Measurements from ENCODE around the gene AFAP1.

Gene AFAP1

DNA sequence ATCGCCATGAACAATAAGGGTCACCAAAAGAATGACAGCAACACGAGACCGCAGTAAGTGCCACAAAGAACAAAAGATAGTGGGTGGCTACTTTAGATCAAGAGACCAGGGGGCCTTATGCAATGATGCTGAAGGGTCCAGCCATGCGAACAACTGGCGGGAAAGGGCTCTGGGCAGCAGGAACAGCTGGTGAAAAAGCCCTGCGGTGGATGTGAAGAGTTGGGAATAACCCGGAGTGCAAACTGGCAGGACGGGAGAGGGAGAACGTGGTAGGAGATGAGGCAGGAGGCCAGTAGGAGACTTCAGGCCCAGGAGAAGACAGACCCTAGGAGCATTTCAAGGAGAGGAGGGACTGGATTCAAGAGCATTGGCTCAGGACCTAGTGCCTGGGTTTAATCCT is 120.2 kb downstream of the AFAP1 start:
- DNase-seq (ENCODE audit: low spot score) = no peak

DNA sequence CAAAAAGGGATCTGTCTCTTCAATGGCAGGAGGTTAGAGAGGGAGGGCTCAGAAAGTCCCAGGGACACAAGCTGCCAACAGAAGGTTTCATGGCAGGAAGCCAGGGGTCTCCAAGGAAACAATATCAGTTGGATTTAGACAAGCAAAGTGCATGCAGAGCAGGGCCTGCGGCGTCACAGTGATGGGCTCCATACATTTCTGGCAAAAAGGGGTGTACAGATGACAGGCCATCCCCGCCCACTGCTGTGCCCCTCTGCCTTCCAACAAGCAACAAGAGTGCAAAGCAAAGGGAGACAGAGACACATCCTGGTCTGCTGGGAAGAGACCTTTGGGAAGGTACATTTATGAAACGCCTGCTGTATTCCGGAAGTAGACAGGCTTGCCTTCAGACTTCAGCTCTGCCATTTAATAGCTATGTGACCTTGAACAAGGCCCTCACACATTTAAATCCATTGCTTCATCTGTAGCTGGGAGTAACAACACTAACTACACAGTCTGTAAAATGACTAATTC is 121.2 kb downstream of the AFAP1 start:
- no peak for DNase-seq (ENCODE audit: low spot score)

DNA sequence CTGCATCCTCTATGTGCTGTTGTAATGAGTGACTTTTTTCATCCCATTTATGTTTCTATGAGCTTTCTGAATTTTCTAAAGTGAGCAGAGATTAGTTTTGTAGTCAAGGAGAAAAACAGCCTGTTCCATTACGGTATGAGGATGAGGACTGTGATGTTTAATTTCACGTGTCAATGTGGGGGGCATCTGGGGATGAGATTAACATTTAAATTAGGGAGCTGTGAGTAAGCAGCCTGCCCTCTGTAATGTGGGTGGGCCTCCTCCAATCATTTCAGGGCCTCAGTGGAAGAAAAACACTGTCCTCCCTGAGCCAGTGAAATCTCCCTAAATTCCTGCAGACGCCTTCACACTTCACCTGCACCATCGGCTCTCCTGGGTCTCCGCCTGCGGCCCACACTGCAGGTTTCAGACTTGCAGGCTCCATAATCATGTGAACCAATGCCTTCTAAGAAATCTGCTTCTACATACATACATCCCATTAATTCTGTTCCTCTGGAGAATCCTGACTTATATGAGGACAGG is 121.7 kb downstream of the AFAP1 start:
- DNase-seq (ENCODE audit: low spot score) = no peak

DNA sequence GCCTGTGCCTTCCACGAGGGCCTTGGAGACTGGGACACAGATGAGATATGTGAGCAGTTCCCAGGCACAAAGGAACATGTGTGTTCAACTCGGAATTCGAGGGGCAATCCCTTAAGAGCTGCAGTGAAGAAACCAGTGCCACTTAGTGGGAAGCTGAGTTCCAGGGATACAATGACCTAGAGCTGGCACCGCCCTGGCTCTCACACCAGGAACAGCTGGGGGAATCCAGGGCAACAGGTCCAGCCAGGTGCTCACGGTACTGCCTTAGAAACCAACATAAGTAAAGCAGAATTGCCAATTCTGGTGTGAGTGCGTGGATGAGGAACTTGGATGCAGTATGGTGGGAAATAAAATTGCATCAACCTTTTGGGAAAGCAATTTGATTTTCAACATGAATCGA is 122.9 kb downstream of the AFAP1 start:
- DNase-seq (ENCODE audit: low spot score) = no peak

DNA sequence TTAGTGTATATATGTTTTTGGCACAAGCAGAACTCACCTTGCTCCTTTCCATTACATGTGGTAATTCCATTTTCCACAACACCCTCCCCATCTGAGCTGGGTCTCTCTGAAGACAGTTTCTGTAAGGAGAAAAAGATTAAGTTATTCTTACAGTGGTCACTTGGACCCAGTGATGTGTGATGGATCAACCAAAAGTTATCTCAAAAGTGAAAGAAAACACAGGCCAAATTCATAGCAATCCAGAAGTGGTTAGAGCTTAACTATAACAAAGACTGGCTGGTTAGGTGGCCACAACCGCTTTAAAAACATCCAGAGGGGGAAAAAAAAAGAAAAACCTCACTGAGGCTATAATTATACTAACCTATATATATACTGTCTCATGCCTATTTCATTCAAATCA is 123.7 kb downstream of the AFAP1 start:
- DNase-seq (ENCODE audit: low spot score) = no peak

DNA sequence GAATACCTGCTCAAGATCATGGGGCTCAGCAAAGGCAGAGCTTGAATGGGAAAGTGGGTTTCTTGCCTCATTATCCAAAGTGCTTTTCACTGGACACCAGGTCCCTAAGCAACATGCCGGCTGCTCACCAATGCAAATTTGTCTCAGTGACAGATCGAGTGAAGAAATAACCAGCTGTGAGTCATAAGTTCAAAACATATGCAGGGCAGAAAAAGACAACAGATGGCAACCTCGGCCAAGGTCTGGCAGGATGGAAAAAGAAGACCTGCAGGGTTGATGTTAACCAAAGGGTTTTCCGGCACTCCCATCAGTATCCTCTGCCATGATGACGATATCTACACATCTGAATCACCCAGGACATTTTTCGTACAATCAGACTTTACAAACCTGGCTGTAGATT is 124.1 kb downstream of the AFAP1 start:
- DNase-seq (ENCODE audit: low spot score) = peak; percentile 52

DNA sequence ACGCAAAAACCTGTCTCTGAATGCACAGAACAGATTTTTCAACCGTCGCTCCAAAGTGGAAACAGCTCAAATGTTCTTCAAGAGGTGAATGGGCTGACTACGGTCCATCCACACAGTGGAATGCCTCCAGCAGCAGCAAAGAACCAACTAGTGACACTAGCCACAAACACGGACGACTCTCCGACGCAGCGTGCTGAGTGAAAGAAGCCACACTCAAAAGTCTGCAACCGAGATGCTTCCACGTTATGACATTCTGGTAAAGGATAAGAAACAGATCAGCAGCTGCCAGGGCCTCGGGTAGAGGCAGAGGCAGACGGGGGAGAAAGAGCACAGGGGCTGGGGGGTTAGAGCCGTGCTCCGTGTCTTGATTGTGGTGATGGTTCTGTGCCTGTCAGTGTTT is 125.2 kb downstream of the AFAP1 start:
- DNase-seq (ENCODE audit: low spot score) = no peak

DNA sequence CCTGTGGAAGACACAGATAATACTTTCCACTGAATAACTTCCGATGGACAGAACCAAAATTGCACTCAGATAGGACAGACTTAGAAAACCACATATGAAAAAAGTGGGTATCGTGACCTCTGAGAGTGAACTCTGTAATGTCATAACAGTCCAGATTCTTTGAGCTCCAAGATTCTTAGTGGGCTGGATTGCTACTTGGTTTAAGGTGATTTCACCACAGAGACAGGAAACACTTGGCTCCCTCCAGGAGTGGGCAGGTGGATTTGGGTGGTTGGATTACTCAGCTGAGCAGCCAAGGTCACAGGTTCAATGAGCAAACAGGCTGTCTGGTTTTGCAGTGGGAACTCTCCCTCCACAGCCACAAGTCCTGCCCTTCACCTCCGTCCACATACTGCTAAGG is 126.0 kb downstream of the AFAP1 start:
- no peak for DNase-seq (ENCODE audit: low spot score)

DNA sequence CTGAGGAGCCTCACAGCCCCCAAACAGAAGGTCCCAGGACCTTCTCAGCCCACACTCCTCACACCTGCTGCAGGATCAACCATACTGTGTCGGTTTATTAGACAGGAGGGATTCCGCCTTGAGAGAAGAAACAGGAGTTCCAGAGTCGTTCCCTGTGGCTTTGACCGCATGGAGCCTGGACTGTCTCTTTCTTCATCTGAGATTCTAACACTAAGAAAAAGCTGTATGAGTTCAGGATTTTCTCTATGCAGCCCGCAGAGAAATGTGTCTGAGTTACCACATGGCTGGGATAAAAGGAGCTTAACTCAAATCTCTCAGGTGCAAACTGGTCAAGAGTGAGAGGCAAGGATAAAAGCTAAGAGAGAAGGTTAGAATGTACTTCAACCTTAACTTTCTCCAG is 126.7 kb downstream of the AFAP1 start:
- DNase-seq (ENCODE audit: low spot score) = no peak

DNA sequence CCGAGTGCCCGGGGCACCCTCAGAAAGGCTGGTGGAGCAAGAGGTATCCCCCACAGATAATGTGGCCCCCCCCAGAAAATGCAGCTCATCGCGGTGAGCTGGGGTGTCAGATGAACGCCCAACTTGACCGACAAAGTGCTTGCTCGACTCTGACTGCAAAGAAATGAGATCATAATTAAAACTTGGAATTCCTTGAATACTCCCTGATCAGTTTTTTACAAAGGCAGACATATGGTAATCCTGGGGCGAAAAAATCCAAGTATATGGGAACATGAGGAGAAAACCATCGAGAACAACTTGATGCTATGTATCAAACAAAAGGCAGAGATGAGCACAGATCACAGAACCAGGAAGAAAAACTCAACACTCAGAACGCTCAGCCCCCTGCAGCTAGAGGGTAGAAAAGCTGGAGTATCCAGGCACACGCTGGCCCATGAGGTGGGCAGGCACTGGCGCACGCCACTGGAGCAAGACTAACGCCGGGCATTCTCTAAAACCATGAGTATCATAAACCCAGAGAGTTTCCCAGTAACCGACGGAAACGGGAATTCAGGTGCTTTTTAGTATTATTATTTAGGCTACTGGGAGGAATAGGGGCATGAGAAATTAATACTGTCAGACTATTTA is 127.3 kb downstream of the AFAP1 start:
- peak; percentile 47 for DNase-seq (ENCODE audit: low spot score)

DNA sequence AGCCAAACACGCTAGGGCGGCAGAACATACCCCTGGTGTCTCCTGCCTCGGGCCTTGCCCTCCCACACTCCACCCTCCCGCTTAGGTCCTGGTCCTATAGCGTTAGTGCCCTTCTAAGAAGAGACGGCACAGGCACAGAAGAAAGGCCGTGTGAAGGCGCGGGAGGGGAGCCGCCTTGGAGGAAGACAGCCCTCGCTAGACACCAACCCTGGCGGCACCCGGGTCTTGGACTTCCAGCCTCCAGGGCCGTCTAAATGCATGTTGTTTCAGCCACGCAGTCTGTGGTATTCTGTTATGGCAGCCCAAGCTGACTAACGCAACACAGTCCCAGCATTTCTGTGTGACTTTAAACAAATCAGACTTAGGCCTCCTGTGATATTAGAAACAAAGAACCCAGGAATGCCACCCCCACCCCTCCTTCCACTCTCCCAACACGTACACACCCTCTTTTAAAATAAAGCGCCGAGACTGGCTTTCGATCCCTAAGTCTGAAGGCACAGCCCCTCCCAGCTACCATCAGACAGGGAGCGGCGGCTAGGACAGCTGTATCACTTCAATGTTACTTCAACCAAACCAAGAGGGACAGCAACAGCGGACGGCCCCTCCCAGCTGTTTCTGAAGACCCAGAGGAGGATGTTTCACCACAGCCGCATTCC is 128.0 kb downstream of the AFAP1 start:
- peak; percentile 70 for DNase-seq (ENCODE audit: low spot score)

DNA sequence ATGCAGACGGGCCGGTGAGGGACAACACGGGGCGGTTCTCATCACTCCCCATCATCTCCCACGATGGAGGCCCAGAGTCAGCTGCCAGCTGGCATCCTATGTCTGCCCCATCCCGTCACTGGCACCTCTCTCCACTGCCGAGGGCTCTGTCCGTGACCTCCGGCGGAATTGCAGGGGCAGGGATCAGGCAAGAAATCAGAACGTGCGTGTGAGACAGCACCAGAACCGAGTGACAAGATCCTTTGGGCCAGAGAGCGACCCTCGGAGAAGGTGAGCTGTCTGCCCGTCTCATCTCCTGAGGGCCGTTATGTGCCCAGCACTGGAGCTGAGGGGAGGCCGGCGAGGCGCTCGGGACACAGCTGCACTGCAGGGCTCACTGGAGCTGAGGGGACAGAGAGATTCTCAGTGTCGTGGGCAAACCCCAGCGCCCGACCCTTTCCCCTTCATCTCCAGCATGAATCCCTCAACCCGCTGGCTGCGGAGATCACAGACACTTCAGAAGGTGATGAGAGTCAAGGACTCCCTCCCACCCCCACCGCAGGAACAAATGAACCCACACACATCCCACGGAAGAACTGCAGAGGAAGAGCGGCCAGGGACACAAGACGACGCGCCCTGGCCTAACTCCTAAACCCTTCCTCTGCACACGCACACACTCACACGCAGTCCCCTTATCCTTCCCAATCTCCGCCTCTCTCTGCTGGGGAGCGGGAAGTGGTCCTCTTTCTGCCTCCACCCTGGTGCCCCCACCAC is 128.7 kb downstream of the AFAP1 start:
- no peak for DNase-seq (ENCODE audit: low spot score)

DNA sequence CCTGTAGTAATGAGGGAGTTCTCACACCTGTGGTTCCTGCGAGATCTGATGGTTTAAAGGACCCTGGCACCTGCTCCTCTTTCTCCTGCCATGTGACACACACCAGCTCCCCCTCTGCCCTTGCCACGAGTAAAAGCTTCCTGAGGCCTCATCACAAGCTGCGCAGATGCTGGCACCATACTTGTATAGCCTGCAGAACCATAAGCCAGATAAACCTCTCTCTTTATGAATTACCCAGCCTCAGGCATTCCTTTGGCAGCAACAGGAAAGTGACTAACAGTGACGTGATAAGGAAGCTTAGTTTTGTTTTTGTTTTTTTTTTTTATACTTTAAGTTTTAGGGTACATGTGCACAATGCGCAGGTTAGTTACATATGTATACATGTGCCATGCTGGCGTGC is 130.9 kb downstream of the AFAP1 start:
- no peak for DNase-seq (ENCODE audit: low spot score)

DNA sequence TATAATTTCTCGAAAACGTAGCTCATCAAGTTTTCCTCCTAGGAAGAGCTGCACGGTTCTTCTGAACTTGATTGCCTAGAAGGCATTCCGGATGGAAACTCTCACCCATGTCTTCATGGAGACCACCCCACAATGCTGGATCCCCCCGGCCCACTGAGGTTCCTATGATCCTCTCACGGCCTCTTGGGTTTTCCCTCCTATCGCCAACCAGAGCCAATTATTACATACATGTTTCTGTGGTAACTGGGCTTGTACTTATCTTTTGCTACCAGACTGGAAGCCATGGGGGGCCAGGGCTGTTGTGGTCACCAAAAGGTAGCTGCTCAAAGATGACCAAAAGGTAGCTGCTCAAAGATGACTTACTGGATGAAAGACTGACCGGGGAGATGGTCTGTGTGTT is 131.5 kb downstream of the AFAP1 start:
- DNase-seq (ENCODE audit: low spot score) = no peak

DNA sequence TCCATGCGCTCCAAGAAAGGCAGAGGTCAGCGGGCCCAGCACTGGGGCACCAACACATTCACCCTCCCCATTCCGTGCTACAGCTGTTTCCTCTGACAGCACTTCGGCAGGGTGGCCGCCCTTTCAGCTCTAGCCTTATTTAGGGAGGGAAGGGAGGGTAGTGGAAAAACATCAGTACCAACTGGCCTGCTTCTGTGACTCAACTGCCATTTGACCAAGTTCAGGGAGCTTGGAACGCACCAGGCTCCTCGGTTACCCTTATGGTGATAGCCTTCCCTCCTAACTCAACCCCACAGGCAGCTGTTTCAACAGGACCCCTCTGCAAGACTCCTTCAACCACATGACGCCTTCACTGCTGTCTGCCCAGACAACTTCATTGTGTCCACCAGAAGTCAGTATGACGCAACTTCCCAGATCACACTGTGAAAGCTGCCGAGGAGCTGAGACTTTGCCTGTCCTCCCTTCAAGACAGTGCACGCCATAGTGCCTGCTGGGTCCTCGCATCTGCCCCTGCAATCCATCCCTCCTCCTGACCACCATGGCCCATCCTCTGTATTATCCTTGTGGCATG is 132.2 kb downstream of the AFAP1 start:
- DNase-seq (ENCODE audit: low spot score) = no peak

DNA sequence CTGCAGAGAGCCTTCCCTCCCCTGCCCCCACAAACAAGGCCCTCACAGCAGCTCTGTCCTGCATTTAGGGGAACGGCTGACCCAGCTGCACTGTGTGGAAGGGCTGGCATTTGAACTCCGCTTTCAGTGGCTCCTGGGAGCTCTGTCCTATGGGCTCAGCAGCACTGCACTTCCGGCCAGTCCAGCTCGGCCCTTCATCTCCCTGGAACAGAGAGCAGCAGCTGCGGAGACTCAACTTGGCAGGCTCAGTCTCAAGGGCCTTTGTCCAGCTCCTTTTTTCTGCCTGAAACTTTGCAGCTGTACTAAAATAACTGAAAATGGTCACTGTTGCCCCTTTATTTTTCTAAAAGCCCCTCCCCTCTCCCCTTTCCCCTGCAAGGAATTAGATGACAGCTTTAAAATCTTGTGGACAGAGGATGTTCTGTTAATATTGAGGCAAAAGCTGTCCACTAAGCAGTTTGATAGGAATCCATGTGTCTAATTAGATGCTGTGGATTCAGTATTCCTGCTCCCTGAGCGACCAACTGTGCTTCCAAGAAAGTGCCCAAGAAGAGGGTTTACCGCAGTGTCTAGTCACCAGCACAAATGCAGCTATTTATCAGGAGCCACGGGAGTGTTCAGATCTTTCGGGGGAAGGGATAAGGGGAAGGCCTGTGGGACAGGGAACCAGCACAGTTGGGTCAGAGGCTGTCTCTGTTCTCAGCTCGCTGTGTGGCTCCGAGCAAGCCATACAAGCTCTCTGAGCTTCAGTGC is 133.1 kb downstream of the AFAP1 start:
- DNase-seq (ENCODE audit: low spot score) = no peak

DNA sequence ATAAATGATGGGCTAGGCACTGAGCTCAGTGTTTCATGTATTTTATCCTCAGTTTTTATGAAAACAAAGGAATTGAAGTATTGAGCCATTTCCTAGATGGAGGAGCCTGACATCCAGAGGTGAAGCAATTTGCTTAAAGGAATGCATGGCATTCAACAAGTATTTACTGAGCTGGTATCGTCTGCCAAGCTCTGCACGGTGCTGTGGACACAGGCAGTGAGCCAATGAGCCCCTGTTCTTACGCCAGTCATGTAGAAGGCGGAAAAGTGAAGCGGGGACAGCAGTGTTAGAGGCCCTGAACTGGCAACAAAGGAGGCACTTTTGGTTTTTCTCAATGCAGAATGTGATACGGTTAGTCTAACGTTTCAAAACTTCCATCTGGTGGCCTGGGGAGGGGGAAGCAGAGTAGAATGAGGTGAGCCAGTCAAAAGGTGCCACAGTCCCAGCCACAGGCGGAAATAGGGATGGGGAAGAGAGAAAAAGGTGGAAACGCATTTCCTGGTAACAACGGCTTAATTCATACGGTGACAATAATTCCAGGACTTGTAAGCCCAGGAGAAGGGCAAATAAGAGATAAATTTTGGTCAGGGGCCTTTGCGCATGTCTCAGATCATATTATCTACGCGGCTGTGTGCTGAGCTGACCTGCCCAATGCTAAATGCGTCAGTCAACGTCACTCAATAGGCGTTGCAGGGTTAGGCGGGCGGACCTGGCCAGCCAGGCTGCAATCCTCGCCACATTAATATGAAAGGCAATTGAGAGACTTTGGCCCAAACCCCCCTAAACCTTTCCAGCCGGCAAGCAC is 133.9 kb downstream of the AFAP1 start:
- peak; percentile 74 for DNase-seq (ENCODE audit: low spot score)

DNA sequence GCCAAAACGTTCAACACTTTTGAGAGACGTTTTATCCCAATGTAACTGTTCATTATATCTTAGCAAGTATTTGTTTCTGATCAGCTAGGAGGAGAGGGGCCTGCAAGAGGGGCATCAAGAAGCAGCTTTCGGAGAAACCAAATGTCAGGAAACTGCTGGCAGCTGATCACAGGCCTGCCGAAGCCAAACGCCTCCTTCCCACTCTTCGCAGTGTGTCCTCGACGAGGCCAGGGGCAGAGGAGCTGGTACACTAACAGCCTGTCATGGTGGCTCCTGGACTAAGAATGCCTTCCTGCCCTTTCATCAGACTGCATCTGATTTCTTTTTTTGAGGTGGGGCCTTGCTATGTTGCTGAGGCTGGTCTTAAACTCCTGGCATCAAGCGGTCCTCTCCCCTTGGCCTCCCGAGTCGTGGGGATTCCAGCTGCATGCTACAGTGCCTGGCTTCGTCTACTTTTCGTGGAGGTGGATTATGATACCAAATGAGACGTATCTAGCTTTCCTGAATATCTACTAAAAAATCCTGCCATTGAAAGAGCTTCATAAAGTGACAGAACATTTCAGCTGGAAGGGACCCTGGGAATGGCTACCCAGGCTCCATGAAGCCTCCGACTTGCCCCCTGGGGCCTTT is 134.8 kb downstream of the AFAP1 start:
- no peak for DNase-seq (ENCODE audit: low spot score)

DNA sequence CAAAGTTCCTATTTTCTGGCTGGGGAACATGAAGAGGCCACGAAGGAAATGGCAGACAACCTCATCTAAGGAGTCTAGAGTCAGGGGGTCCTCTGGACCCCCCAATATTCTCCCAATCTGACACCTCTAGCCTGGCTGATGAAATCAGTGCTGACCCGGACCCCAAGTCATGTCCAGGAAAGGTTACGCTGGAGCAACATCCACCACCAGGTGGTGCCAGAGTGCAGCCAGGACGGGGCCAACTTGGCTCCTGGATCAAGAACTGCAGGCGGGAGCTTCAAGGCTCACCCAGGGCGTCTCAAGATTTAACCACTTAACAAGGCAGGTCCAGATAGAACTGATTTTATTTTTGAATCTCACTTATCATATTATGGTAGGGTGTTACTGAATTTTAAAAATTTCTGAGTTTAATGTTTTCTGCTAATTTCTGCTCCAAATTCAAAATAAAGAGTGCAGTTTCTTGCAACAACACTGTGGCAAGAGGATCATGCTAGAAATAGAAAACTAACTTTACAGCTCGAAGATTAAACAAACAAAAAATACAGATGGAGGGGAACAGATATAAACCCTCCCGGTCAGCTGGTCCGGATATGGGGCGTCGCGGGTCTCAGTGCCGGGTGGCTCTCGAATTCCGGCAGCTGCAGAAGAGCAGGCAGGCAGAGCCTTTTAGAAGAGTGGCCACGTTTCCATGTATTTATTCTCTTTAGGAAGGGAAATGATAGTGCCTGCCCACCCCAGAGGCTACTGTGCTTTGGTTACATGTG is 135.5 kb downstream of the AFAP1 start:
- peak; percentile 86 for DNase-seq (ENCODE audit: low spot score)

DNA sequence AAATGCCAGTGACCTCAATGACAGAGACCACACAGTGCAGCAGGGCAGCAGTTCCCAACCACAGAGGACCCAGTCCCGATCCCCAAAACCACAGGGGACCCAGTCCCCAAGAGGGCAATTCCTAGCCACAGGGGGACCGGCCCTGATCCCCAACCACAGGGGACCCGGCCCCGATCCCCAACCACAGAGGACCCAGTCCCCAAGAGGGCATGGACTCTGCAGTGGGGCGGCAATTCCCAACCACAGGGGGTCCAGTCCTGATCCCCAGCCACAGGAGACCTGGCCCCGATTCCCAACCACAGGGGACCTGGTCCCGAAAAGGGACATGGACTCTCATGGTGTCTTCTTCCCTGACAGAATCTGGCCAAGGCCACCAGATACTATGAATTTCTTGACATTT is 136.3 kb downstream of the AFAP1 start:
- no peak for DNase-seq (ENCODE audit: low spot score)

All from AG20443 (cell line).